A673 (cell line): ENCODE results near the gene BCL10.

Experiments
- EZH2 ChIP-seq: fragments of 200-600 bp; sonication (generic); IDR thresholded peaks from 2 replicates; pipeline ENCODE4 v1.6.1; 2017; ENCODE audit warnings: borderline replicate concordance, low read depth, mild to moderate bottlenecking, mixed read lengths, antibody characterized with exemption, low read length; ENCODE audit not compliant: poor library complexity, severe bottlenecking
- TF ChIP-seq, protein P1 (sequence below): fragments of 300-800, 200-600 bp; sonication (generic); conservative IDR thresholded peaks from 2 replicates; pipeline ENCODE4 v1.5.1; 2017; ENCODE audit warnings: low read depth, mild to moderate bottlenecking, antibody characterized with exemption, low read length, moderate library complexity, mixed read lengths

GRCh38 chr1:85224295-85224694, 52.1 kb downstream of the BCL10 start:
- TF ChIP-seq EZH2 = no peak
- TF ChIP-seq, protein P1, sequence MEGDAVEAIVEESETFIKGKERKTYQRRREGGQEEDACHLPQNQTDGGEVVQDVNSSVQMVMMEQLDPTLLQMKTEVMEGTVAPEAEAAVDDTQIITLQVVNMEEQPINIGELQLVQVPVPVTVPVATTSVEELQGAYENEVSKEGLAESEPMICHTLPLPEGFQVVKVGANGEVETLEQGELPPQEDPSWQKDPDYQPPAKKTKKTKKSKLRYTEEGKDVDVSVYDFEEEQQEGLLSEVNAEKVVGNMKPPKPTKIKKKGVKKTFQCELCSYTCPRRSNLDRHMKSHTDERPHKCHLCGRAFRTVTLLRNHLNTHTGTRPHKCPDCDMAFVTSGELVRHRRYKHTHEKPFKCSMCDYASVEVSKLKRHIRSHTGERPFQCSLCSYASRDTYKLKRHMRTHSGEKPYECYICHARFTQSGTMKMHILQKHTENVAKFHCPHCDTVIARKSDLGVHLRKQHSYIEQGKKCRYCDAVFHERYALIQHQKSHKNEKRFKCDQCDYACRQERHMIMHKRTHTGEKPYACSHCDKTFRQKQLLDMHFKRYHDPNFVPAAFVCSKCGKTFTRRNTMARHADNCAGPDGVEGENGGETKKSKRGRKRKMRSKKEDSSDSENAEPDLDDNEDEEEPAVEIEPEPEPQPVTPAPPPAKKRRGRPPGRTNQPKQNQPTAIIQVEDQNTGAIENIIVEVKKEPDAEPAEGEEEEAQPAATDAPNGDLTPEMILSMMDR = no peak
